NCI-H1092 (cell line): ENCODE data around the gene MBD3.
"Not testable (repeated sequence)": the region's sequence is repeated elsewhere in the genome, so short reads cannot be mapped to it uniquely, and the experiment has no call there.

Experiments
- DNase-seq: peaks from one replicate; lab custom pipeline; 2025; lab: John Stamatoyannopoulos, UW

Gene MBD3

GRCh38 chr19:1538978-1539377, 53.7 kb downstream of the MBD3 start:
- DNase-seq: no peak

GRCh38 chr19:1535699-1536098, 57.0 kb downstream of the MBD3 start:
- not testable (repeated sequence) for DNase-seq

DNA sequence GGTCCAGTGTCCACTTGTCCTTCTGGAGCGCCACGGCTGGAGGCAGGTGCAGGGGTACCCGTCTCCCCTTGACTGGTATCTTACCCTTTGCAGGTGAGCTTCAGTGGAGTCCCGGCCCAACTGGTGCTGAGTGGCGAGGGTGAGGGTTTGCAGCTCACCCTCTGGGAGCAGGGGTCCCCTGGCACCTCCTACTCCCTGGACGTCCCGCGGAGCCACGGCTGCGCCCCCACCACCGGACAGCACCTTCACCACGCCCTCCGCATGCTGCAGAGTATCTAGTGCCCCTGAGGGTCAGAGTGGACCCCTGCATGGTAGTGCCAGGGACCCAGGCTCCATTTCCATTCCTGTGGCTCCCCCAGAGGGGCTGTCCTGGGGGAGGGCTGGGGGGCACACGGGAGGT, 57.7 kb downstream of the MBD3 start:
- DNase-seq: no peak

- no peak for DNase-seq
Measured at GRCh38 chr19:1533510-1534150, 59.0 kb downstream of the MBD3 start.

GRCh38 chr19:1532003-1532402, 60.7 kb downstream of the MBD3 start:
- DNase-seq: no peak

DNA sequence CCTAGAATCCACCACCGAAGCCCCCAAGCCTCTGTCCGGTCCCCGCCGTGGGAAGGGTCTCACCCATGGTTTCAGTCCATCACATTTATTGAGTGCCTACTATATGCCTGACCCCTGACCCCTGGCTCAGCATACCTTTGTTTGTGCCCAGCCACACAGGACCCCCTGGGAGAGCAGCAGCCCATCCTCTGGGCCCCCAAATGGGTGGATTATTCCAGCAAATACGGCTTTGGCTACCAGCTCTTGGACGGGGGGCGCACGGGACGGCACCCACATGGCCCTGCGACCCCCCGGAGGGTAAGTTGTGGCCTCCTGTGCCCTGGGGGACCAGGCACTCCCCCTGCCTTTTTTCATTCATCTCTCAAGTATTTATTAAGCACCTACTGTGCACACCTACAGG, 61.1 kb downstream of the MBD3 start:
- no peak for DNase-seq

- not testable (repeated sequence) for DNase-seq
Measured at GRCh38 chr19:1530856-1531255, 61.8 kb downstream of the MBD3 start.

GRCh38 chr19:1529430-1529816, 63.2 kb downstream of the MBD3 start:
- no peak for DNase-seq

DNA sequence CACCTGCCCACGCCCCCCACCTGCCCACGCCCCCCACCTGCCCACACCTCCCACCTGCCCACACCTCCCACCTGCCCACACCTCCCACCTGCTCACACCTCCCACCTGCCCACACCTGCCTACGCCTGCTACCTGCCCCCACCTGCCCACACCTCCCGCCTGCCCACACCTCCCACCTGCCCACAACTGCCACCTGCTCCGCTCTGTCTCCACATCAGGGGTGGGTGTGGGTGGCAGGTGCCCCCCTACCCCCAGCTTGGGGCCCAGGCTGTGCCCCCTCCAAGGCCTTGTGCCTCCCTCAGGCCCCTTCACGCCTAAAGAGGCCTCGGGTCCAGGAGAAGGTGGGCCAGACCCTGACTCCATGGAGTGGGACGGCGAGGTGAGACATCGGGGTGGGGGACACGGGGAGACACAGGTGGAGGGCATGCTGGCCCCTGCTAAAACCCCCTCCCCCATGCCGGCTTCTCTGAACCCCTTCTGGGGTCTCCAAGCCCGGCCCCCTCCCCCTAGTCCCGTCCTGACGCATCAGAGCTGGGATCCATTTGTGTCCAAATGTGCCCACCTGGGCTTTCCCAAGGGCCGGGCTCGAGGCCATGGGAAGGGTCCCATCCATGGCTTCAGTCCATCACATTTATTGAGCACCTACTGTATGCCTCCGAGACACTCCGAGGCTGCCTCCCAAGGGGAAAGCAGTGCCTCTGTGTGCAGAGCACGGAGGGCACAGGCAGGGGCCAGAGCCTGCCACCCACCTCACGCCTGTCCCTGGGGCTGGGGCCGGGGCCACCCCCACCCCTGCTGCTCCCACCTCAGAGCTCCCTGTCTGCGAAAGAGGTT, 63.9 kb downstream of the MBD3 start:
- no peak for DNase-seq

GRCh38 chr19:1527650-1528309, 64.9 kb downstream of the MBD3 start:
- DNase-seq: no peak

- no peak for DNase-seq
Measured at GRCh38 chr19:1526979-1527649, 65.6 kb downstream of the MBD3 start.

GRCh38 chr19:1526066-1526778, 66.4 kb downstream of the MBD3 start:
- no peak for DNase-seq

DNA sequence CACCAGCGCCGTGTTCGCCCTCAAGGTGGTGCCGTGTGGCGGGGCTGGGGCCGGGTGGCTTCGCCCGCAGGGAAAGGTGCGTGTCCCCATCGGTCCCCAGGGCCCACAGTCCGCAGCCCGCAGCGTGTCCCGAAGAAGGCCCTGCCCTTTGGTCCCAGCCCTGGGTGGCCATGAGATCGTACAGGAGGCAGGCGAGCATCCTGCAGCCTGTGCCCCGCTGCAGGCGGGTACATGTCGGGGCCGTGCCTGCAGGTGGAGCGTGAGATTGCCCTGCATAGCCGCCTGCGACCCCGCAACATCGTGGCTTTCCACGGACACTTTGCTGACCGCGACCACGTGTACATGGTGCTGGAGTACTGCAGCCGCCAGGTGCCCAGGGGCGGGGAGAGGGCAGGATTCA, 67.3 kb downstream of the MBD3 start:
- no peak for DNase-seq

GRCh38 chr19:1524972-1525325, 67.7 kb downstream of the MBD3 start:
- no peak for DNase-seq

GRCh38 chr19:1524287-1524971, 68.2 kb downstream of the MBD3 start:
- DNase-seq: no peak
